ENCODE results near the gene TSPAN17.

Gene TSPAN17

DNA sequence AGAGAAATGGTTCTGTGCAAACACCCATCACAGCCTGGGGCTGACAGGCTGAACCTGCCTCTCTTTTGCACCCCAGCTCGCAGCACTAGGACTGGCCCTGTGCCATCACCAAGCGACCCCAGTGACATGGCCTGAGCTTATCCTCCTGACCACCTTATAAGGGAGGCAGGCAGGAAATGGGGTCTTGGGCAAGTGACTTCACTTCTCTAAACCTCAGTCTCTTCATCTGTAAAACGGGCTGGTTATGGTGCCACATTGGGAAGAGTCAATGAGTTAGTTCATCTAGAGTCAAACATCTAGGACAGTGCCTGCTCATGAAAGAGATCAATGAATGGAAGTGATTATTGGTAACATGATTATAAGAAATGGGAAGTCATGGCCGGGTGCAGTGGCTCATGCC lies 23.1 kb upstream of the TSPAN17 start:
- DNase-seq, result no peak

DNA sequence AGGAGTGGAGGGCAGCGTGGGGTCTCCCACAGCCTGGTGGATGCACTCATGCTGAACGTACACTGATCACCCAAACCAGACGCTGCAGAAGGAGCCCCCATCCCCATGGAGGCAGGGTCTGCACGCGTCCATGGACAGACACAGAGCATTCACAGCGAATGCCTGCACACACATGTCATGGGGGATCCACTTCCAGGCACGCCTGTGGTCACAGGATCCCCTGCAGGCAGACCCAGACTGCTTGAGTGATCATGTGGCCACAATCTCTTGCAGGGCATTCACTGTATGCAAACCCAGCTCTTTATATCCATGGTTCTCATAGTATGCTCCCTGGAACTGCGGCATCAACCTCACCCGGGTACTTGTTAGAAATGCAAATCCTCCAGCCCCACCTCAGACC lies 22.3 kb upstream of the TSPAN17 start:
- no peak for DNase-seq

GRCh38 chr5:176625512-176625911 lies 21.8 kb upstream of the TSPAN17 start:
- no peak for DNase-seq

GRCh38 chr5:176625966-176626875 lies 21.1 kb upstream of the TSPAN17 start:
- no peak for DNase-seq

- no peak for DNase-seq
Observed at GRCh38 chr5:176626876-176627236, 20.4 kb upstream of the TSPAN17 start.

DNA sequence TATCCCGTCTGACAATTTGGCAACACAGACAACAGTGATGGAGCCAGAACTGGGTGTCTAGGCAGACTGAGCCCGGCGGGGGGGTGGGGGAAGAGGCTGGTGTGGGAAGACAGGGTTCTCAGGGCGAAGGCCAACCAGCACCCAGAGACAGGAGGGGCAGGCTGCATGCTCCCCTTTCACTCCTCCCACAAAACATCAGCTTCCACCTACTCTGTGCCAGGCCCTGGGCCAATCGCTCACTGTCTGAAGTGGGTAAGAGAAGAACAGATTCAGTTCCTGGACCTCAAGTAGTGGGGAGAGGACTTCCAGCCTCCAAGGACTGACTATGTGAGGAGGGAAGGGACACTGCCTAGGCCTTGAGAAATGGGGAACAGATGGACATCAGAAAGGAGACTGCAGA lies 19.7 kb upstream of the TSPAN17 start:
- DNase-seq, result no peak

DNA sequence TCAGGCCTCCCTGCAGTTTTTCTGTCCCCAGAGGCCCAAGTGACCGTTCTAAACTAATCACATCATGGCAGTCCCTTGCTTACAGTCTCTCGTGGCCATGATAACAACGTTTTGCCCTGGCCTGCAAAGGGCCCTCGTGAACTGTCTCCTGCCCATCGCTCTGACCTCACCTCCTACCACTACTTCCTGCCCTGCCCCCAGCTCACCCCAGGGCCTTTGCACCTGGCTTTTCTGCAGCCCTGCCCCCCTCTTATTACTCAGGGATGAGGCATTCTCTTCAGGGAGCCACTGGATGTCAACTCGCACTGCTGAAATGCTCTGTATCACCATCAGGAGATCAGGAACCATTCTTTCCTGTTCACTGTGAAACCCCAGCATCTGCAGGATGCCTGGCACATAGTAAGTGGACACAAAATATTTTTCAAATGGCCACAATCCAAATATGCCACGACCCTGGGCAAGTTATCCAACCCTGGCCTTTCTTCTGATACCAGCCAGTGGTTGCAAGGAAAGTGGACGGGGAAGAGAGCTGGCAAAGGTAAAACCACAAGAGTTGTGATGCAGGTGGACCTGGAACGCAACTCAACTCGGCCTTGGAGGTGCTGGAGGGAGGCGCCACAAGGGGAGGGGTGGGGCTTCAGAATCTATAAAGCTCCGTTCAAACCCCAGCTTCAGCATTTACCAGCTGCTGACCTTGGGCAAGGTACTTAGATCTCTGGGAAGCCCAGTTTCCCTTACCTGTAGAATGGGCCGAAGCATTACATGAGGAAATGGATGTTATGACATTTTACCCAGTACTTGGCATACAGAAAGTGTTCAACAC lies 18.7 kb upstream of the TSPAN17 start:
- no peak for DNase-seq

GRCh38 chr5:176629317-176629852 lies 17.9 kb upstream of the TSPAN17 start:
- DNase-seq, result no peak

GRCh38 chr5:176629853-176630680 lies 17.2 kb upstream of the TSPAN17 start, which contains the start of the genes EIF4E1B and SNCB:
TSS of gene EIF4E1B (plus strand) at chr5:176630675. CDS start at chr5:176642788, 12,113 bp downstream.
TSS of gene SNCB (minus strand) at chr5:176630534. CDS start at chr5:176629654, 880 bp downstream.
- no peak for DNase-seq

GRCh38 chr5:176630681-176631222 lies 16.5 kb upstream of the TSPAN17 start:
- DNase-seq, result no peak

DNA sequence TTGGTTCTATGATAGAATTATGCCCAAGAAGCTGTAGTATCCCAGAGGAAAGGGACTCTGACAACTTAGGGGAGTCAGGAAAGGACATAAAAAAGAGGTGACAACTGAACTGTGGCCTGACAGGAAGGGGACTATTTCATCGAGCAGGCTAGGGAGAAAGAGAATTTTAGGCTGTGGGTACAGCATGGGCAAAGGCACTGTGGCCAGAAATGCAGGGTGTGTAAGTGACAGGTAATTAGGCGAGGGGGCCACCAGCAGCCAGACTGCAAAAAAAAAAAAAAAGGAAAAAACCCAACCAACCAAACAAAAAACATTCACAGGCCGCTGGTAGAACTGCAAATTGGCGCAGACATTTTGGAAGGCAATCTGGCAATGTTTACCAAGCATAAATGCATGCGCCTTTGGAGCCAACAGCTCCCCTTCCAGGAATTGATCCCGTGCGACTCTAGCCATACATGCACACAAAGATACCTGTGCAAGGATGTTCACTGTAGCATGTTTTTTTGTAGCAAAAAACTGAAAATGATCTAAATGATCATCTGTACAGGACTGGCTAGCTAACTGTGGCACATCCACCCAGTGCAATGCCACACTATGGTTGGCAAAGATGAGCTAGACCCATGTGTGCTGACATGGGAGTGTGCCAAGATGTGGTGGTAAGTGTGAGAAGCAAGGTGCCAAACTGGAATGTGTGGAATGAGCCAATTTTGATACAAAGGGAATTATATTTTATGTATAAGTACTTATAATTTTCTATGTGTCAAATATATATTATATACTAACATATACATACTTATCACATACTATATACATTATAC lies 15.7 kb upstream of the TSPAN17 start:
- DNase-seq, result no peak

GRCh38 chr5:176632745-176633144 lies 14.5 kb upstream of the TSPAN17 start:
- DNase-seq, result no peak

DNA sequence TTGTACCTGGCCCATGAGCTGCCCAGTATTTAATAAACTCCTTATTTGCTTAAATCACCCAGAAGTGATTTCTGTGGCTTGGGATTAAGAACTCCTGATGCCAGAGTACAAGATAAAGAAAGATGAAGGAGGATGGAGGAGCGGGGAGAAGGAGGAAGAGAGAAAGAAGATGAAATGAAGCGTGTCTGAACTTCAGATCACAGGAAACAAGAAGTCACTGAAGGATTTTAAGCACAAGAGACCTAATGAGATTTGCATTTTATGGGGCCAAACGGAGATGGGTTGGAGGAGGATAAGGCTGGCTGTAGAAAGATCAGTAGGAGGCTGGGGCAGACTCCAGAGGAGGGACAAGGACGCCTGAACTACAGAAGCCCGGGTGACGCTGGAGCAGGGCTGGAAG lies 13.7 kb upstream of the TSPAN17 start:
- DNase-seq, result no peak

GRCh38 chr5:176636426-176636825 lies 10.9 kb upstream of the TSPAN17 start:
- no peak for DNase-seq

DNA sequence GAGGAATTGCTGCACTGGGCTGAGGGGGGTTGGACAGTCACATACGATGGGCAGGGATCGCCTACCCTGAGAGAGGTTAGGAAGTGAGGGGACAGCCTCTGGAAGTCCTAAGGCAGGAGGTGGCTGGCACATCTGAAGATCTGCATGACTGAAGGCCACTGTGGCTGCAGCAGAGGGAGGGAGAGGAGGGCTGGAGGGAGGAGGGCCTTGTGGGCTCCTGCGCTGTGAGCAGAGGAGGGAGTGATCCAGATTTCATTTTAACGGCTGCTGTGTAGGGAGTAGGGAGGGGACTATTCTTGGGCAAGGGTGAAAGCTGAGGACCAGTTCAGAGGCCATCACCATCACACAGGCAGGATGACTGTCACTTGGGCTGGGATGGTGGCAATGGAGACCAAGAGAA lies 9.7 kb upstream of the TSPAN17 start:
- no peak for DNase-seq

- DNase-seq, result no peak
Observed at GRCh38 chr5:176638437-176638836, 8.8 kb upstream of the TSPAN17 start.

GRCh38 chr5:176639208-176639607 lies 8.1 kb upstream of the TSPAN17 start:
- no peak for DNase-seq

- DNase-seq, result peak; percentile 54
Observed at GRCh38 chr5:176639981-176640380, 7.3 kb upstream of the TSPAN17 start.

- no peak for DNase-seq
Observed at GRCh38 chr5:176640616-176641015, 6.7 kb upstream of the TSPAN17 start.

GRCh38 chr5:176642675-176643490 lies 4.4 kb upstream of the TSPAN17 start:
- DNase-seq, result no peak
